Epithelial cell of umbilical artery (primary cell): ENCODE results near the gene MED9. TPM values are rescaled to one million over a fixed set of nuclear protein-coding genes. Genes with fewer than 3 reads are reported as not detected.

ENCODE experiments used
- total RNA-seq: library from RNA; depleted of rRNA; stranded (reverse); fragments of >200 nt; gene quantifications from 2 replicates; pipeline ENCODE4 v1.2.3, GENCODE V29; 2014

Gene MED9, protein sequence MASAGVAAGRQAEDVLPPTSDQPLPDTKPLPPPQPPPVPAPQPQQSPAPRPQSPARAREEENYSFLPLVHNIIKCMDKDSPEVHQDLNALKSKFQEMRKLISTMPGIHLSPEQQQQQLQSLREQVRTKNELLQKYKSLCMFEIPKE
- 9.1 and 10.1 TPM in 2 replicates for total RNA-seq

DNA sequence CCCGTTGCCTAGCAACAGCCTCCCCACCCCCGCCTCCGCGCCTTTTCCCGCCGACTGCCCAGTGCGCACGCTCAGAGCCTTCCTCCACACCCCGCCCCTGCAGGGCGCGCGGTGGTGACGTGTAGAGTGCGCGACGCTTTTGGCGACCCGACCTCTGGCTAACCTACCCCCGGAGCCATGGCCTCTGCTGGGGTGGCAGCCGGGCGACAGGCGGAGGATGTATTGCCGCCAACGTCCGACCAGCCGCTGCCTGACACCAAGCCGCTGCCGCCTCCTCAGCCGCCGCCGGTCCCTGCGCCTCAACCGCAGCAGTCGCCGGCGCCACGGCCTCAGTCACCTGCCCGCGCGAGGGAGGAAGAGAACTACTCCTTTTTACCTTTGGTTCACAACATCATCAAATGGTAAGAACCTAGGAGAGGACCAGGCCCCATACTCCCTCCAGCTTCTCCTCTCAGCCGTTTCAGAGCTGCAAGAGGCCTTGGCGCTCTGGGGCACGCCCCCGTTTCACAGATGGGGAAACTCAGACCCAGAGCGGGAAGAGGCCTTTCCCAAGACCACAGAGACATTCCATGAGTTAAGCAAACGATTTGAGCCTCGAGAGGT is at the start of gene MED9:
TSS of gene MED9 (plus strand) at position 136 of the 603 bp plus-strand sequence. CDS start at position 178, 42 bp downstream.

DNA sequence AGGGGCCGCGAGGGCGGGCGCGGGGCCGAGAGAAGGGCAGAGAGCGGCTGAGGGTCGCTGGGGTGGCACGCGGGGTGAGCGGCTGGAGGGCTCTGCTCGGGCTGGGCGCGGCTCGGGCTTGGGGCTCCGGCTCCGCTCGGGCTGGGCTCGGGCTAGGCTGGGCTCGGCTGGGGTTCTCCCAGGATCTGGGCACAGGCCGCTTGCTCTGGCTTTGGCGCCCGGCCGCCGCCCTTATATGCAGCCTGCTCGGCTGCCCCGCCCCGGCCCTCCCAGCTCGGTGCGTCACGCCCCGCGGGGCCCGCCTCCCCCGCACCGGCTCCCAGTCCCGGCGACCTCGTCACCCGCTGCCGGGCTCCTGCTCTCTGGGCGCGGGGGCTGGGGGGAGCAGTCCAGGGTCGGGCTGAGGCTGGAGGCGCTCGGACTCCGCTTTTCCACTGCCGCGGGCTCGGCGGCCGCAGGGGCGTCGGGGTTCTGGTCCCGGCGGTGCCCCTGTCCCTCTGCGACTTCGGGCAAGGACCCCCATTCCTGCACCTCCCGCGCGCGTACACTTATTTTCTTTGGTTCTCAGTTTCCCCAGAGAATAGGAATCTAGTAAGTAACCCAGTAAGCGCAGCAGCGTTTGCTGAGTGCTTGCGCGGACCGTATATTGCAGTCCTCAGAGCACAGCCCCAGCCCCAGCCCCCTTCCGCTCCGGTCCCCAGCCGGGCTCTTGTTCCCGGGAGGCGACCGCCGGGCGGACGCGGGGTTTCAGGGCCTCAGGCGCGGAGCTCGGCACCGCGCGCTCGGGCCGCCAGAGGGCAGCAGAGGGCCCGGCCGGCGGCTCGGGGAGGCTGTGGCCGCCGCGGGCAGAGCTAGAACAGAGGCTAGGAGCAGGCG is 19.6 kb downstream of the MED9 start, which contains the start of gene RASD1:
TSS of gene RASD1 (minus strand) at position 207 of the 876 bp plus-strand sequence. CDS start 214 bp downstream, outside the sequence.

Other genes starting within 250 kb of the MED9 start
- gene FLCN, start 239.8 kb upstream of the MED9 start, total RNA-seq: 25.3 and 39.4 TPM in 2 replicates
- gene COPS3, start 195.8 kb upstream of the MED9 start, total RNA-seq: 96.8 and 109 TPM in 2 replicates
- 0.97 and 2.1 TPM in 2 replicates for gene NT5M, start 173.6 kb upstream of the MED9 start, total RNA-seq
- gene RASD1, start 19.4 kb downstream of the MED9 start, total RNA-seq: 1.4 and 6.8 TPM in 2 replicates
- gene PEMT, start 114.7 kb downstream of the MED9 start, total RNA-seq: 26.3 and 31.5 TPM in 2 replicates
- 8.4 and 8.8 TPM in 2 replicates for gene RAI1, start 204.5 kb downstream of the MED9 start, total RNA-seq